ENCODE results near the gene SLU7.

SLU7 gene

GRCh38 chr5:160418561-160419457 is at the start of gene SLU7:
TSS of gene SLU7 (minus strand) at chr5:160419081. CDS start at chr5:160415294, 3,787 bp downstream.
- peak; percentile 34 to 95 (median 82) for DNase-seq

DNA sequence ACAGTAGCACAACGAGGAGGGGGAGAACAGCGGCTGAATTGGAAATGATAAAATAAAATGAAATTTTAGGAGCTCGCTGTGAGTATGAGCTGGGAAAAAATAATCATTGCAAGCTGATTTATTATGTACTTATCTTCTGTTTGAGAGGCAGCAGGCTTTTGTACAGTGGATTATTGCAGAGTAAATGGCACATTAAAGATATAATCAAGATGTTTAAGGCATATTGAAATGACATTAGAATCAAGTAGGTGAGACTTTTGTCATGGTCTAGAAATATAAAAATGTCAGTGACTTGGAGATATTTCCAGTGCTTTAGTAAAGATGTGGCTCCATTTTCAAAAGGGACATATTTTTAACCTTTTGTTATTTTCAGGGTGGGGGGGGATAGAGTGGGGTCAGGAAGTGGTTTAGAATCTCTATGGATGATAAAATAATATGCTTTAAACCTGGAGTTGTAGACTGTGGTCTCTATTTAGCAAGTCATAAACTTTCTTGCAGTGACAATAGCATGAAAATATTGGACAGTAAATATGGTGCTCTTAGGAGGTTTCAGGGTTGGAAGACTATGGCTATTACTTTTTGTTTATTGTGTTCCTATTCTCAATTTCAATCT is 49.6 kb upstream of the SLU7 start:
- no peak for DNase-seq

DNA sequence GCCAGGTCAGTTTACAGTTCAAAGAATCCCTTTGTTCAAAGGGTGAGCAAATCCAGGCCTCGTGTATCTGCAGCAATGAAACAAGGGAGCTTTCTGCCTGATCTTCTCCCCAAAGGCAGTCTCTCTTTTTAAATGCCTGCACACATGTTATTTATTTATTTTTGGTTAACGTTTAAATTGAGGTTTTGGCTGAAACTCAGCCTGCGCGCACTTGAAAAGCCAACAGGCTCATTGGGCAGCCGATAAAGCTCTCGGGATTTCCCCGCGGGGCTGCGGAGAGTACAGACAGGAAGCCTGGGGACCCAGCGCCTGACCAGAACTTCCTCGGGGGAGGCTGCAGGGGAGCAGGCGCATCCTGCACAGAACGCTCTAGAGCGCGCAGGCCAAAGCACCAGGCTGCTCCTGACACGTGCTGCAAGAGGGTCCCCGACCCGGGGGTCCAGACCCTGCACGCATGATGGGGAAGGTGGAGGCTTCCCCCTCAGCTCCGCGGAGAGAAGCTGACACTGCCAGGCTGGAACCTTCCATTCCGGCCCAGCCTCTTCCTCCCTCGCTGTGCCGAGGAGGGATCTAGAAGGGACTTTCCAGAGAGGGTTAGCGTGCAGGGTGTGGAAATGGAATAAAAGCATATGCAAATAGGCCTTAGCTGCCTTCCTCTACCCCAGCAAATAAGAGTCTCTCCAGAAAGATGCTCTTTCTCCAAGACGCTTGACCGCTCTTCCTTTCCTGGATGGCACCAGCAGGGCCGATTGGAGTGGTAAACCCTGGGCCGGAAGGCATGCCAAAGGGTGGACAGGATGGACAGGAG is 48.9 kb upstream of the SLU7 start:
- peak in 29 of 51 donors; percentile 1 to 39 (median 14) for DNase-seq

- DNase-seq = no peak
Observed at GRCh38 chr5:160466889-160467554, 48.1 kb upstream of the SLU7 start.

DNA sequence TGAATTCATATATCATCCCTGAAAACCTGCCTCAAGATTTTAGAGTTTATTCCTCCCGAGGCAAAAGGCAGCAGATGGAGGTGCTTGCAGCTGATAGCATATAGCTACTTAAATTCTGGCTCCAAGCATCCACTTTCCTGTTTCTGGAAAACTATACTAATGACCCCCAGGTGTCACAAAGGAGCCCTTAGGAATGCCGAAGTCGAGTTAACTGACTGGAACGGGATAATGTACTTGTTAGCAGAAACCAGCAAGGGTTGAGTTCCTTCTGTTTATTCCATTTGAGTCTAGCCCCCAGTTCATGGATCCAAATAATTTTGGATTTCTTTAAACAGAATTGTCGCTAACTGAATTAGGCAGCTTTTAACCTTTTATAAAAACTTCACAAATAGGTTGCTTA is 47.2 kb upstream of the SLU7 start:
- no peak for DNase-seq

DNA sequence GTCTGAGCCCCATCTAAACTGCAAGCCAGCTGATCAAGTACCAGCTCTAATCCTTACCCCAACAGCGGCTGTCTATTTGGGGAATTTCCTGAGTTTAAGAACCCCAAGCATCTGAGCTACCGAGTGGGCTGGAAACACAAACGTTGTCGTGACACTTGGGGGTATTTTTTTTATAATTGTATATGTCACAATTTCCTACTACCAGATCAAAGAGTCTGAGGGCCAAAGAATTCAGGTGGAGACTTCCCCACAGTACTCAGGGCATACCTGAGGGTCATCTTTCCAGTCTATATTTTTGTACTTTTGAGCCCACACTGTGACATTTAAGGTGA is 45.6 kb upstream of the SLU7 start:
- no peak for DNase-seq

GRCh38 chr5:160463740-160464465 is 45.0 kb upstream of the SLU7 start:
- DNase-seq = no peak

DNA sequence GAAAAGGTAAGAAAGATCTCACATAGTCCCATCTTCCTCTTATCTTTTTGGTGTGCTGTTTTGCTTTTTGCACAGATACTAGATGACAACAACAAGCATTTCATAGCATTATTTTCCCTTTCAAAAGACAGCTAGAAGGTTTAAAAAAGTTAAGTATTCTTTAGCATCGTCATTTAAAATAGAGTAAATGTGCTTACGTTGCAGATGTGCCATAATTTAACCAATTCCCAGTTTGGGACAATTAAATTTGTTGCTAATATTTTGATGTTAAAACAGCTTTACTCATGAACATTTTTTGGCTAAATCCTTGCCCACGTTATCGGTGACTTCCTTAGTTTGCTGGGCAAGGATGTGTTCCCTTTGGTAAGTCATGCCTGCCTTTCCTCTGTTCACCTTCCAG is 44.3 kb upstream of the SLU7 start:
- DNase-seq = no peak

DNA sequence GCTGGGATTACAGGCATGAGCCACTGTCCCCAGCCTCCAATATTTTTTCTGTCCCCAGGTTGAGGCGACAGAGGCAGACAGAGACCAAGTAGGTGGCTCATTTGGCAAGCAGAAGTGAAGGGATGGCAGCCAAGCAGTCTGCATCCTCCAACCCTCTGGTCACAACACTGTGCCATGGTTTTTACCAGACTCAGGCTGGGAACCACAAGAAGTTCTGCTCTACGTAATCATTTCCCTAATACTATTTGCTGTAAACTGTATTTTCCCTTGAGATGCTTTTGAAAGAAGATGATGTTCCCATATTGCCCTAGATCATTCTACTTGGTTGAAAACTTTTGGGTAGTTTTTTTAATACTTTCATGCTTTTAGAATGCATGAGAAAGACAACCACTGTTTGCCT is 43.3 kb upstream of the SLU7 start:
- no peak for DNase-seq

DNA sequence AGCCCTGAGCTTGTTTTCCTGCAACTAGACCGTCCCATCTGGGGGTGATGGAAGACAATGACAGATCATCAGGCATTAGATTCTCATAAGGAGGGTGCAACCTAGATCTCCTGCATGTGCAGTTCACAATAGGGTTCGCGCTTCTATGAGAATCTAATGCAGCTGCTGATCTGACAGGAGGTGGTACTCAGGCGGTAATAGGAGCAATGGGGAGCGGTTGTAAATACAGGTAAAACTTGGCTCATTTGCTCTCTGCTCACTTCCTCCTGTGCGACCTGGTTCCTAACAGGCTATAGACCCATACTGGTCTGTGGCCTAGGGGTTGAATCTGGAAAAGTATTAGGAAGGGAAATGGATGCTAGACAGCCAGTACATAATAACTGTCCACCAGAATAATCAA is 42.5 kb upstream of the SLU7 start:
- DNase-seq = no peak

- DNase-seq = no peak
Observed at GRCh38 chr5:160460377-160461049, 41.6 kb upstream of the SLU7 start.

DNA sequence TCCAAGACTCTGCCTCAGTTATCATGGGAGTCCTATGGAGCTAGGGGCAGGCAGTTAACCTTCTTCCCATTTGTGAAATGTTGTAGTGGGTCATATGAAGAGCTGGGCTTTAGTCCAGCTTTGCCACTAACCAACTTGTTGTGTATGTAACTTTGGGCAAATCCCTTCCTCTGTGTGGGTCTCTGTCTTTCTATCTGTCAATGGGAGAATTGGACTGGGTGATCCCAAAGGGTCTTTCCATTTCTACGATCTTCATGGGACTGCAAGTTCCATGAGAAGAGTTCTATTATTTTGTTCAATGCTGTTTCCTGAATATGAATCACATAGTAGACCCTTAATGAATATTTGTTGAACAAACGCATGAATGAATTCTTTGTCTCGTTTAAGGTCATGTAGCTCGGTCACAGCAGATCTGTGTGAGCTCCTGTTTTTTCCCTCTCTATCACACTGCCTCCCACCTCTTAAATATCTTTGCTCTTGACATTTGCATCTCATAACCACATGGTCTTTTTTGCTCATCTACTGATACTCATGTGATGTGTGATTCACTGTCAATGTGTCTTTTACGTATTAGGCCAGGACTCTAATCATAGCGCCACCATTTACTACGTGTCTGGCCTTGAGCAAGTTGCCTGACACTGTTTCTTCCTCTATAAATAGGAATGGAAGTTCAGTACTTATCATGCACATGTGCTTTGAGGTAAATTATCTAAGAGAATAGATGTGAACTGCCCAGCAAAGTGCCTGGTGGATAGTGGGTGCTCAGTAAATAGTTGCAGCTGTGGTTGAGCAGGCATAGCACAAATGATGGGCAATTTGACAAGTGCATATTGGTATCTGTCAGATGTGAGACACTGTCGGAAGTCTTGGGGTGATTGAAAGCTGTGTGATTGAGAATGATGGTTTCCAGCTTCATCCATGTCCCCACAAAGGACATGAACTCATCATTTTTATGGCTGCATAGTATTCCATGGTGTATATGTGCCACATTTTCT is 40.2 kb upstream of the SLU7 start:
- DNase-seq = no peak

DNA sequence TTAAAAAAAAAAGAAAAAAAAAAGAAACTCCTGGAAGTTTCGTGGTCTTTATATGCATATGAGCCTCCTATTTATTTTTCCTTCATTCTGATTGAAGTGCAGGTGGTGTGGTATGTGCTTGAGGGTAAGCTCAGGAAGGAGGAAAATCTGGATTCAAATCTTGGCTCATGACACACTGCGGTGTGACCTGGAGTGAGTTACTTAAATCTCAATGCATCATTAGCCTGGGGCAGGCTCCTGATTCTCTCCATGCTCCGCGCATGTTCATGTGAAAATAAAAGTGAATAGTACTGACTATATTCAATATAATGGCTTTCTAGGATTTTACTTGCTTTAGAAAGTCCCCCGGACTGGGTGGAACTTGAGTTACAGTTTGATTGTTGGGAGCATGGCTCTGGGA is 38.4 kb upstream of the SLU7 start:
- no peak for DNase-seq

DNA sequence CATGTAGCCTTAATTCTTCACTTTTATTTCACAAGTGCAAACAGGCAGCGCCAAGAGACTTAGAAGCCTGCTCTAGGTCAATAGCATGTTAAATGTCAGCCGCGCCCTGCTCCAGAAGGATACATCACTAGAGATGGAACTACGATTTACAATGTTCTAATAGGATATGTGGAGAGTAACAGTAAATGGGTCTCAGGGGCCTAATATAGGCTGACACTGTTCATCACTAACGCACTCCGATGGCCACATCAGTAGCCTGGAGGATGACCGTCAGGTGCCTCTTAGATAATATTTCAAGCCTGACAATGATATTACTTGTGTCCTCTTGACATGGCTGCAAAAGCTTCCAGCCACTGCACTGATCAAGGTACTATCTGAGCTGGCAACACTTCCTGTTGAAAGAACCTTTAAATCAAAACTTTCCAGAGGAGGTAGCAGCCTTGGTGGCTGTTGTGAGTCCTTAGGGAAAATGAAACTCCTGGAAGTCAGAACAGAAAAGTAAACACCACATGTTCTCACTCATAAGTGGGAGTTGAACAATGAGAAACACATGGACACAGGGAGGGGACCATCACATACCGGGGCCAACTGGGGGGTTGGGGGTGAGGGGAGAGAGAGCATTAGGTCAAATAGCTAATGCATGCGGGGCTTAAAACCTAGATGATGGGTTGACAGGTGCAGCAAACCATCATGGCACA is 37.7 kb upstream of the SLU7 start:
- DNase-seq = no peak

GRCh38 chr5:160455600-160455999 is 36.7 kb upstream of the SLU7 start:
- no peak for DNase-seq

- DNase-seq = no peak
Observed at GRCh38 chr5:160453751-160454150, 34.9 kb upstream of the SLU7 start.

DNA sequence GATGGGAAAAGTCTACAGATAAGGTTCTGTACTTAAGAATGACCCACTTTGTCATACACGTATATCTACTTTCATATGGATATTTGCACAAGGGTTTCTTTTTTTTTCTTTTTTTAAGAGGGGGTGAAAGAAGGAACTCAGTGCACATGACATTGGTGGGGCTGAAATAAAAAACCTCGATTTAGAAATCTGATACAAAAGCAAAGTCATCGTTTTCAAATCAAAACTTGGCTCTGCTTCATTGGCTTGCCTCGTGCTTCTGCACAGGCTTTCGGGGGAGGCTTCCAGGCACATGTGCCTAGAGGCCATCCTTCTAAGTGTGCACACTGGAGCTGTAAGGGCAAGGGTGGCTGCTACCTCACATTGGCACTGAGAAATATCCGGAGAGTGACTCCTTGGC is 33.9 kb upstream of the SLU7 start:
- DNase-seq = no peak

DNA sequence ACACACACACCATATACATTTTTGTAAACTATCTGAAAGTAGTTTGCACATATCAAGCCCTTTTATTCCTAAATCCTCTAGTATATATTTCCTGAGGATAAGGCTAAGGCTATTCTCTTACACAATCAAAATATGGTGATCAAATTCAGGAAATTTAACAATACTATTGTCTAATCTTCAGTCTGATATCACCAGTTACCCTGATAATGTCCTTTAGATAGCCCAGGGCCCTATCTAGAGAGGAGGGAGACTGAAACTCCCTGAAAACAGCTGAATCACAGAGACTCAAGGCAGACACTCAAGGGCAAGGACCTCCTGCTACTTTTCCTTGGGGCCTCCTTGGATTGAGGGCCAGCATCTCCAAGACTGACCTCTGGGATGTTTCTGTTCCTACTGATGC is 33.2 kb upstream of the SLU7 start:
- no peak for DNase-seq

- no peak for DNase-seq
Observed at GRCh38 chr5:160451281-160451680, 32.4 kb upstream of the SLU7 start.
